Stimulated activated CD8-positive, alpha-beta memory T cell treated with anti-CD3 and anti-CD28 coated beads, Interleukin-12 subunit alpha, Interleukin-12 subunit beta, amount 100 ng/mL, for 24 hours (primary cell): ENCODE results near the gene ARHGEF17.

ENCODE experiments used
- DNase-seq: peaks from one replicate; pipeline ENCODE4 v3.0.0-alpha.2; 2020; ENCODE audit errors: extremely low read depth

ARHGEF17 gene

DNA sequence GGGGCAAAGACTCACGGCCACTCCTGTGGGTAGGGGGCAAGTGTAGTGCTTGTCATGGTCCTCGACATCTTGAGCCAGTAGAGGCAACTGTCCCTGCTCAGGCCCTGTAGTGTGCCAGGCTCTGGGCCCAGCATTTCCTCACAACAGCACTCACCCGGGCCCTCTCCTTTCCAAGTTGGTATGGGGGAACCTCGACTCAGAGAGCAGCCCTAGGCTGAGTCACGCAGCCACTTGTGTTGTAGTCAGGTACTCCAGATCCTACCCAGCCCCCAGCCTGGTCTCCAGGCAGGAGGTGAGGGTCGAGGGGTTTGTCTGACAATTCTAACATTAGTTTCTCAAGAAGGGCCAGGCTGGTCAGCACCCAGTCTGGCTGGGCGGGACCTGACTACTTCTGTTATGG lies 72.3 kb downstream of the ARHGEF17 start:
- no peak for DNase-seq

GRCh38 chr11:73380897-73381410 lies 72.9 kb downstream of the ARHGEF17 start:
- no peak for DNase-seq

DNA sequence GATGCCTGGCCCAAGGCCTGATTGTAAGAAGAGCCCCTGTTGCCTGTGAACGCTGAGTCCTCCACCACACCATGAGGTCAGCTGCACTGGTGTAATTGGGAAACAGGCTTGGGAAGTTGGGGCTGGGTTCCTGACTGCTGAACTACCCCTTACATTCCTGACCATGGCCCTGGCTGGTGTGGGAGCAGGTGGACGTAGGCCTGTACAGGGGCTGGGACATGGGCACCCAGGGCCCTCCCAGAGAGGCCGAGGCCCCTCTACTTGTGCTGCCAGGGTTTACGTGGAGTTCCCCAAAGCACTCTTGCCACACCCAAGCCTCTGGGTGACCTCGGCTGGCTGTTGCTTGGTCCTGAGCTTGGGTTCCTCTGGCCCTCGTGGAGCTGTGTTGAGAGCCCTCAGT lies 73.5 kb downstream of the ARHGEF17 start:
- DNase-seq = no peak

- DNase-seq = no peak
These were observed 74.1 kb downstream of the ARHGEF17 start for GRCh38 chr11:73382183-73382582.

- no peak for DNase-seq
These were observed 74.7 kb downstream of the ARHGEF17 start for GRCh38 chr11:73382747-73383146.

- no peak for DNase-seq
These were observed 75.4 kb downstream of the ARHGEF17 start for GRCh38 chr11:73383249-73384124.

- no peak for DNase-seq
These were observed 76.0 kb downstream of the ARHGEF17 start for GRCh38 chr11:73384125-73384441.

DNA sequence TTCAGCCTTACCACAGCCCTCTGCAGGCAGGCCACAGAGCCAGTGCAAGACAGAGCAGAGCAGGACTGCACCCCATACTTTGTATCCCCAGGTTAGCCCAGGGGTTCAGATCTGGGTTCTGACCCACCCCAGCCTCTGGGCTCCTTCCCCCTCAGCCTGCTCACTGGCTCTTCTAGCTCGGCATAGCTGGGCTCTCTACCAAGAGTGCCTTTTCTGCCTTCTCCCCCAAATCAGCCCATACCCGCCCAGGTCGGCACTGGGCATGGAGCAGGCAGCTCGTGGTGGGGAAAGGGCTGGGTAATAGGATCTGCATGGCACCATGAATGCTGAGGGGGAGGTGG lies 76.4 kb downstream of the ARHGEF17 start:
- no peak for DNase-seq

GRCh38 chr11:73384872-73385689 lies 77.0 kb downstream of the ARHGEF17 start:
- no peak for DNase-seq

DNA sequence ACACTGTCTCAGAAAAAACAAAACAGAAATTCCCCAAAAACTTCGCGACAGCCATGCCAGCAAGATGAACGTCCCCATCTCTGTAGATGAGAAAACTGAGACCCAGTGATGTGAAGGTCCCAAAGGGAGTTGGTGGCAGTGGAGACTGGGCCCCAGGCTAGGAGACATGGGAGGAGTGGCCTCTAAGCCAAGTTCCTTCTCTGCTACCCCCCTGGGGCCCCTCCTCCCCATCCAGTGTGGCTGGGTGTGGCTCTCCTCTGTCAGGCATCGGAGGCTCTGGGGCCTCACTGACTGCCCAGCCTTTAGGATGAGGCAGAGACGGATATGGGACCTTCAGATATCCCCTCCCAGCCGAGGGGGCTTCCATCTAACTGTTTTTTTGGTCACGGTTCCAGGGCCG lies 77.9 kb downstream of the ARHGEF17 start:
- no peak for DNase-seq

- no peak for DNase-seq
These were observed 78.5 kb downstream of the ARHGEF17 start for GRCh38 chr11:73386546-73386945.

- DNase-seq = no peak
These were observed 79.7 kb downstream of the ARHGEF17 start for GRCh38 chr11:73387594-73388264.

DNA sequence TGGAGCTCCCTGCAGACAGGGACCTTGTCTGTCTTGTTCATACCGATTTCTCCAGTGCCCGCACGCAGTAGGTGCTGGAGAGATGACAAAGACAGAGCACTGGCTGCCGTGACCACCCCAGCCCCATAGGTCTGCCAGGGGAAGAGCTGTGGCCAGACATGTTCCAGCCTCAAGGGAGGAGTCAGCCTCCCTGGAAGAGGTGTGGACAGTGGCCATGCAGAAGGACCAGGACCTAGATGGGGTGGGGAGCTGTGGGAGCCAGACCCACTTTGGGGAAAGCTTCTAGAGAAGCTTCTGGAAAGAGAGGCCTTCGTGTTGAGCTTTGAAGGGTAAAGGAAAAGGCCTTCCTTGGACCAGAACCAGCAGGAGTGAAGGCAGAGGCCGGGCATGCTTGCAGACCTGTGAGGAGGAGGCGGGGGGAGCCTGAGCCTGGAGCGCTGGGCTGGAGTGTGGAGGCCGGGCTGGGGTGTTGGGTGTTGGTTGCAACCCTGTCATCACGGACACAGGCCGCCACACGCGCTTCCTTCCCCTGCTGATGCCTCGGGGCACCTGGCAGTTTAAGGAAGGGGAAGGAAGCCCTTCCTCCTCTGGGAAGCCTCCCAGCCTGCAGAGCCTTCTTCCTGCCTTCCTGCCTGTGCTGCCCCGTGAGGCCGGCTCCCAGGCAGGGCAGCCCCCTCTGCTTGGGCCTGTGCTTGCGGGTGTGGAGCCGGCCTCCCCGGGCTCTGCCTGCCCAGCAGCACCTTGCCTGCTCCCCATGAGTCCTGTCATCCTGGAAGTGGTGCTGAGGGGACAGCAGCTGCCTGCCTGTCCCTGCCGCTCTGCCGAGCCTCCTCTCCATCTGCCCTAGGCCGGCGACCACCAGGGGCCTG lies 80.4 kb downstream of the ARHGEF17 start:
- no peak for DNase-seq

DNA sequence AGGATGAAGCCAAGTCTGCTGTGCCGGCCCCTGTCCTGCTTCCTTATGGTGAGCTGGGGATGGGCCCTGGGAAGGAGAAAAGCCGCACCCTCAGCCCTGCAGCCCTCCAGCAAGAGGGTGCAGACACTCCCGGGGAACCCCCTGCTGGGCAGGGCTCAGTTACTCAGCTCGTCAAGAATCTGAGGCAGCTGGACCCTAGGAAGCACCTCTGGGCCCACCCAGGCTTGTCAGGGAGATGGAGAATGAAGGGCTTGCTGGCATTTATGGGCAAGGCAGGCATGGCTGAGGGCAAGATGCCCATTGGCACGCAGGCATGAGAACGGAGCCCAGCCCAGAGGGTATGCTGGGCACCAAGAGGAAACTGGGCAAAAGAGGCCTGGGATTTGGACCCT lies 81.1 kb downstream of the ARHGEF17 start:
- DNase-seq = no peak

GRCh38 chr11:73389916-73390315 lies 81.8 kb downstream of the ARHGEF17 start:
- no peak for DNase-seq

DNA sequence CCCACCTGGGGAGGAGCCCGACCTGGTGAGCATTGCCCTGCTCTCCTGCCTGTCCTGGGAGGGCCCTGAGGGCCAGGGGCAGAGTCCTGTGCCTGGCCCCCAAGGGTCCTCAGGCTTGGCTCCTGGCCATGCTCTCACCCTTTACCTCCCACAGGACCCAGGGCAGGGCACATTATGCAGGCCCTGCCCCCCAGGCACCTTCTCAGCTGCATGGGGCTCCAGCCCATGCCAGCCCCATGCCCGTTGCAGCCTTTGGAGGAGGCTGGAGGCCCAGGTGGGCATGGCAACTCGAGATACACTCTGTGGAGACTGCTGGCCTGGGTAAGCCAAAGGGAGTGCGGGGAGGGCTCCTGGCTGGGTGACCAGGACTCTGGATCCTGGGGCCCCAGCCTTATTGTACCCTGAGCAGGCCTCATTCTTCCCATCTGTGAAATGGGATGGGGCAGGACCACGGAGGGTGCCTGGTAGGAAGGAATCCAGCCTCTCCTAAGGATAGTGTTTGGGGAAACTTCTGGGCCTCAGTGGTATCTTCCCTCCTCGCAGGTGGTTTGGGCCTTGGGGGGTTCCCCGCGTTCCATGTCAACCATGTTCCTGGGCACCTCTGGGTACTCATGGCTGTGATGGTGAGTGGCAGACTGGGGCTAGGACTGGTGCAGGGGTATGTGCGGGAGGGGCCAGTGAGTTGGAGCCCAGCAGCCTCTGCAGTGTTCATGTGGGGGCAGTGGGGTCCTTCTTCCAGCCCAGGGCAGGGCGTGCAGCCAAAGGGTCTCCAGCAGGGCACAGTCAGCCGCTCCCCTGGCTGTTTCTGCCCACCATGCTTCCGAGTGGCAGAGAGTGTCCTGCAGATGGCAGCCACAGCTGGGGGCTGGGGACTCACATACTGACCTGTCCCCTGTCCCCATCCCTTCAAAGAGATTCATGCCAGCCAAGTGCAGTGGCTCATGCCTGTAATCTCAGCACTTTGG lies 82.8 kb downstream of the ARHGEF17 start:
- no peak for DNase-seq

DNA sequence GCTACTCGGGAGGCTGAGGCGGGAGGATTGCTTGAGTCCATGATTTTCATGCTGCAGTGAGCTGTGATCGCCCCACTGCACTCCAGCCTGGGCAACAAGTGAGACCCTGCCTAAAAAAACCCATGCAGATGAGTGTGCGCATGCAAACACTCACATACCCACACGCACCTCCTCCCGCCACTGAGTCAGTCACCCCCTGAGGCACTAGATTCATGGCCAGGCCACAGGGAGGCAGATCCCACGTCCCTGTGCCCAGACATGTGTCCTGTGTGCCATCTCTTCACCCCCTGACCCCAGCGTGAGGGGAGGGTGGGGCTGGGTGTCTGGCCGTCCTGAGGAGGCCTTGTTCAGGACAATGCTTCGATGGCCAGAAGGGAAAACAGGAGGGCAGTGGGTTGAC lies 83.6 kb downstream of the ARHGEF17 start:
- DNase-seq = no peak

- DNase-seq = no peak
These were observed 84.3 kb downstream of the ARHGEF17 start for GRCh38 chr11:73392108-73393010.

DNA sequence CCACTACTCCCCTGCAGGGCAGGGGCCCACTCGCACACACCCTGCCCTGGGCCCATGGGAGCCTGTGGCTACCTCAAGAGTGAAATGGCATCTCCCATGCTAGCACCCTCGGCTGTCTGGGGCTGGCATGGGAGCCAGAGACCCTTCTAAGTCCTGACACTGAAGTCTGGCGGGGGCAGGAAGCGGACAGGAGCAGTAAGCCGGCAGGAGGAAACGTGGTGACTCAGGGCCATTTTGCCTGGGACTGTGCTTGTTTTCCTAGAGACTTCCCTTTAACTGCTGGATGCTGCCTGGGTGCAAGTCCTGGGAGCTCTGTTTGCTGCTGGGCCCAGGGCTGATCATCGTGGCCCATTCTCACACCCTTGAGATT lies 84.9 kb downstream of the ARHGEF17 start:
- no peak for DNase-seq
